Measurements from ENCODE around the gene SNX32.

Gene SNX32

DNA sequence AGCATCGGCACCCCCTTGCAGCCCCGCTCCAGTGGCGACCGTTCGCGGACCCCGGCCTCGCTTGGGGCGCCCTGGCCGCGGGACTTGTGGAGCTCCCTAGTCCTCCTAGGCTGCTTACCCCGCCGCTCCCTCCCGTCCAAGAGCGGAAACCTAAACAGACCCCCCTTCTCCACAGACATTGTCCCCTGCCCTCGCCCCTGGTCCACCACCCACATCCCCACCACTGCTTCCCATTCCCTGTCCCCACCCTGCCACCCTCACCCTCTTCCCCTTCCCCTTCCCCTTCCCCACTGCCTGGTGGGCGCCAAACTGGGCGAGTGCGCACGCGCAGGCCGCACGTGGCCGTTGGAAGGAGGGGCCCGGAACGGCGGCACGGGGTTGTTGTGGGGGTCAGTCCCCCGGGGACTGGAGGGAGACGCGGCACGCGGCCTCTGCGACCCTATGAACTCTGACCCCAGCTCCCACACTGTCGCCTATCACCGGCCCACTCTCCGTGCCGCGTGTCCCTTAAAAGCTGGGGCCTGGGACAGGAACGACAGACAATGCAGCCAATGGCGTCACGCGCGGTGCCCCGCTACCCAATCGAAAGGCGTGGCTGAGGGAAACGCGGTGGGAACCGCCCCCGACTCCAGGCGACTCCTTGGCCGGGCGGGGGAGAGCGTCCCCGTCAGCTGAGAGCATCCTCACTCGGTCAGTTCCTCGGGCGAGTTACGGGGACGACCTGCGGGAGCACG lies at the start of gene SNX32:
SNX32 (plus strand) TSS at position 667 of the 734 bp plus-strand sequence. CDS start 103 bp downstream, outside the sequence.
- peak; percentile 87 to 92 for DNase-seq (ENCODE audit: low read depth in 2 of 2)

- no peak for DNase-seq (ENCODE audit: low read depth in 2 of 2)
Observed at GRCh38 chr11:65785319-65786007, 48.3 kb upstream of the SNX32 start.

- no peak for DNase-seq (ENCODE audit: low read depth in 2 of 2)
Observed at GRCh38 chr11:65786008-65786785, 47.6 kb upstream of the SNX32 start.

GRCh38 chr11:65786786-65787636 lies 46.8 kb upstream of the SNX32 start, which contains the start of gene OVOL1:
OVOL1 (plus strand) TSS chr11:65787063; CDS start chr11:65787374, 311 bp downstream.
- no peak for DNase-seq (ENCODE audit: low read depth in 2 of 2)

DNA sequence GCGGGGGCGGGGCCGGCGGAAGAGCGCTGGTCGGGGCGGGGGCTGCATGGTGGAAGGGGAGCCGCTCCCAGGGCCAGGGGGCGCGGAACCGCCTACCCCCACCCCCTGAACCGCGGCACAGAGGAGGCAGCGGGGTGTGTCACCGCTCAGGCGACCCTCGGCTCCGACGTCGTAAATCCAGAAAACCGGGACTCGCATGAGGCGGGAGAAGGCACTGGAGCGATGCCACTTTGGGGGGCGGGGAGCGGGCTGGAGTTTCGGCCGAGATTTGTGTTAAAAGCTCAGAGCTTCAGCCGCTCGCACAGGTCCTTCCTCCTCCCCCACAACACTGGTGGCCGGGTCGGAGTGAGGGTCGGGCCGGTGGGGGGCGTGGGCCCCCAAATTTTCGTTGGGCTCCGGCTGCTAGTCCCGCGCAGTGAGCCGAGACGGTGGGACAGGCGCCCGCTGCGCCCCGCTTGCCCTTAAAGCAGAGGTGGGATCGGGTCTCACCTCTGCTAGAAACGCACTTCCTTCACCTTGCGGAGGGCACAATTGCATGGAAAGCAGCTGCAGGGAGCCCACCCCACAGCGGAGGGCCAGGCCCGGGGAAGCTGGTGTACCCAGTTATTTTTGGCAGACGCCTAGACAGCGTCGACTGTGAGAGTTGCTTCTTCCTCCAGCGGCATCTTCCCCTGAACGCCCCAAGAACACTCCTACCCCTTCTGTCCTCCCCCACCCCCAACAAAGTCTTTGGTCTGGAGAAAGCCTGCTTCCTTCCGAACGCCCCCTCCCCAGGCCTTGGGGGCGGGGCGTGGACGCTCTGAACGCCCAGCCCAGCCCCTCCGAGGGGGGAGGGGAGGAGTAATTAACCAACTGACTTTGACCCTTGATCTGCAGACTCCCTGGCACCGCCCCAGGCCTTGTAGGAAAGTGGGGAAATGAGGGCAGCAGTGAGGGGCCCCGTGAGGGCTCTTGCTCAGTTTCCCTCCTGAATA lies 45.8 kb upstream of the SNX32 start:
- DNase-seq (ENCODE audit: low read depth in 2 of 2): no peak

DNA sequence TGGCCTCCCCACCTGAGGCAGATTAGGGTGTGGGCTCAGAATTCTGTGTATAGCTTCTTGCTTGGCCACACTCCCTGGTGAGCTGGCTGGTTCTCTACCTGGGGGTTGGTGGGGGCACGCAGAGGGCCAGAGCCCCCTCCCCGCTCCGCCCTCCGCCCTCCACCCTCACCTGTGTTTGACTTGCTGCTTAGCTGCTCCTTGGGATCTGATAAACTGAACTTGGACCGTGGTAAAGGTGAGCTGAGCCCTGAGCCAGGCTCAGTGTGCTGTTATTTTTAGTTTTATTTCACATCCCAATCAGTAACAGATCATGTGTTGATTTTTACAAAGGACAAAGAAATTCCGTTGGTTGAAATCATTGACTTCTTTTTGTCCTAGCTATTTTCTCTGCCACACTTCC lies 44.9 kb upstream of the SNX32 start:
- no peak for DNase-seq (ENCODE audit: low read depth in 2 of 2)

GRCh38 chr11:65789230-65790103 lies 44.3 kb upstream of the SNX32 start:
- no peak for DNase-seq (ENCODE audit: low read depth in 2 of 2)

GRCh38 chr11:65790104-65790901 lies 43.5 kb upstream of the SNX32 start:
- DNase-seq (ENCODE audit: low read depth in 2 of 2): no peak

DNA sequence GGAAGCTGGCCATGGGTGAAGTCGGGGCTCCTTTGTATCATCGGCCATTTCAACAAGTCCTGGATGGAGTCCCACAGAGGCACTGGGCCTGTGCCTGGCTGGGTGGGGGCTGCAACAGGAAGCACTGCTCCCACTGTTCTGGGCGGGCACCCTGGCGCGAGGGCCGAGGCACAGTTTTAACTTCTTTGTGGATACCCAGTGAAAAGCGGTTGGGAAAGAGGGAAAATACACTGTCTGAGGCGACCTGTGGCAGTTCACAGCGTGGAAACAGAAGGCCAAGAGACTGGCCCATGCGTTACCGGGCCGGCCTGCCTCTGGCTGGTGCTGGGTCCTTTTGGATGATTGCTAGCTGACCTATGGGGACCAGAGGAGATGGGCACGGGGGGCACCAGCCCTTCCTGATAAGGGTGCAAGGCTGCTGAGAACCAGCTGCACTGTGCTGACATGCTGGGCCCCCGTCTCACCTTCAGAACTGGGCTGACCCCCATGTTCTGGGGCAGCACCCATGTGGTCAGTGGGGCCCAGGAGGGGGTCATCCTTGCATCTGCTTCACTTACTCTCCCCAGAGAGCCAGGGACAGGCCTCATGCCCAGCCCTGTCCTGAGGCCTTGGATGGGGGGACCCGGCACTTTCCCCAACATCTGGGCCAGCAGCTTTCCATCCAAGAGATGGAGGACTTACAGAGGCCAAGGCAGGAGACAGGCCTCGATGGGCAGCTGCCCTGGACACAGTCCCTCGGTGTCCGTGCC lies 42.7 kb upstream of the SNX32 start:
- DNase-seq (ENCODE audit: low read depth in 2 of 2): no peak

DNA sequence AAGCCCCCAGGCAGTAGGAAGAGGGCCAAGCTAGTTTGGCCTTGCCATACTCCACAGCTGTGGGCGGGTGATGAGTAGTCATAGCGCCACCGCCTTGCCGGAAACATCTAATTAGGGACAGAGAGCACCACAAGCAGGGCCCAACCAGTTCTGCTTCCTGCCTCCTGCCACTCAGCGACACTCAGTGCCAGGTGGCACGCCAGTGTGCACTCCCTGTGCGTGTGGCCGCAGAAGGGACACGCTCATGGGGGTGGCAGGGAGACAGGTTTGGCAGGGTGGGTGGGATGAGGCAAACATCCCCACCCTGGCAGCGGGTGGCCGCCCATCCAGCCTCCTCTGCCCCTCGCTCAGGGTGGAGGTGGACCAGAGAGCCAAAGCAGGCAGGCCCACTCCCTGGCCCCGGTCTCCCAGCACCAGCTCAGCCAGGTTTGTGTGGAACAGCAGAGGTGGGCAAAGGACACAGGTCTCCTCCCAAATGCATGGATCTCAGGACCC lies 42.0 kb upstream of the SNX32 start:
- peak in 1 of 2 donors; percentile 32 for DNase-seq (ENCODE audit: low read depth in 2 of 2)

DNA sequence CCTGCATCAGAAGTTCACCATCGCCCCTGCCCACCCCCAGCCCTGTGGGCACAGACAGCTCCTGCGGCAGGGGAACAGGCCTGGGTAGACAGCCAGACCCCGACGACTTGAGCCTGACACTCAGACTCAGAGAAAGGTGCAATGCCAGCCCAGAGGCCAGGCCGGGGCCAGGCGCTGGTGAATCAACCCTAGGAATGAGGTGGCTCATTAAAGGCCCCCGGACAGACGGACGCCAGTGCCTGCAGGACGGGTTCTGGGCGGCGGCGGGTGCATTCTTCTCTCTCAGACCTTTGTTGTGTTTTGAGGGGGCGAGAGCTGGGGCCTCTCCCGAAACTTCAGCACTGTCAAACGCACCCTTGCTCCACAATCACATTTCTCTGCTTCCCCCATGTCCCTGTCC lies 41.3 kb upstream of the SNX32 start:
- no peak for DNase-seq (ENCODE audit: low read depth in 2 of 2)

- no peak for DNase-seq (ENCODE audit: low read depth in 2 of 2)
Observed at GRCh38 chr11:65793144-65793581, 40.6 kb upstream of the SNX32 start.

GRCh38 chr11:65793625-65794400 lies 40.0 kb upstream of the SNX32 start:
- DNase-seq (ENCODE audit: low read depth in 2 of 2): no peak

- DNase-seq (ENCODE audit: low read depth in 2 of 2): no peak
Observed at GRCh38 chr11:65794570-65795510, 38.9 kb upstream of the SNX32 start.
